ENCODE measurements around the gene RCN1.

- TF ChIP-seq, protein P1, sequence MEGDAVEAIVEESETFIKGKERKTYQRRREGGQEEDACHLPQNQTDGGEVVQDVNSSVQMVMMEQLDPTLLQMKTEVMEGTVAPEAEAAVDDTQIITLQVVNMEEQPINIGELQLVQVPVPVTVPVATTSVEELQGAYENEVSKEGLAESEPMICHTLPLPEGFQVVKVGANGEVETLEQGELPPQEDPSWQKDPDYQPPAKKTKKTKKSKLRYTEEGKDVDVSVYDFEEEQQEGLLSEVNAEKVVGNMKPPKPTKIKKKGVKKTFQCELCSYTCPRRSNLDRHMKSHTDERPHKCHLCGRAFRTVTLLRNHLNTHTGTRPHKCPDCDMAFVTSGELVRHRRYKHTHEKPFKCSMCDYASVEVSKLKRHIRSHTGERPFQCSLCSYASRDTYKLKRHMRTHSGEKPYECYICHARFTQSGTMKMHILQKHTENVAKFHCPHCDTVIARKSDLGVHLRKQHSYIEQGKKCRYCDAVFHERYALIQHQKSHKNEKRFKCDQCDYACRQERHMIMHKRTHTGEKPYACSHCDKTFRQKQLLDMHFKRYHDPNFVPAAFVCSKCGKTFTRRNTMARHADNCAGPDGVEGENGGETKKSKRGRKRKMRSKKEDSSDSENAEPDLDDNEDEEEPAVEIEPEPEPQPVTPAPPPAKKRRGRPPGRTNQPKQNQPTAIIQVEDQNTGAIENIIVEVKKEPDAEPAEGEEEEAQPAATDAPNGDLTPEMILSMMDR (IDR thresholded peaks at IDR 0.05; ENCODE audit: control extremely low read depth in 1 of 3, insufficient read depth in 1 of 3, low read depth in 1 of 3, low read length in 3 of 3): no peak
- TF ChIP-seq, protein P2, sequence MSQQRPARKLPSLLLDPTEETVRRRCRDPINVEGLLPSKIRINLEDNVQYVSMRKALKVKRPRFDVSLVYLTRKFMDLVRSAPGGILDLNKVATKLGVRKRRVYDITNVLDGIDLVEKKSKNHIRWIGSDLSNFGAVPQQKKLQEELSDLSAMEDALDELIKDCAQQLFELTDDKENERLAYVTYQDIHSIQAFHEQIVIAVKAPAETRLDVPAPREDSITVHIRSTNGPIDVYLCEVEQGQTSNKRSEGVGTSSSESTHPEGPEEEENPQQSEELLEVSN (IDR thresholded peaks at IDR 0.05): no peak
- TF ChIP-seq SIN3A (conservative IDR thresholded peaks at IDR 0.05 in 1 of 2, IDR thresholded peaks at IDR 0.05 in 1 of 2; ENCODE audit: low read depth in 1 of 2, low read length in 2 of 2): no peak
- TF ChIP-seq CBX8 (IDR thresholded peaks at IDR 0.05; ENCODE audit: borderline replicate concordance, low read depth, low read length): no peak
- no peak for TF ChIP-seq EP300 (IDR thresholded peaks at IDR 0.05; ENCODE audit: borderline replicate concordance in 1 of 2, low read depth in 2 of 2, low read length in 2 of 2)
- no peak for TF ChIP-seq TCF12 (IDR thresholded peaks at IDR 0.05; ENCODE audit: low read depth, low read length)
- no peak for TF ChIP-seq ZNF274 (IDR thresholded peaks at IDR 0.05; ENCODE audit: borderline replicate concordance, extremely low read depth, low read length)
- TF ChIP-seq RFX5 (IDR thresholded peaks at IDR 0.05; ENCODE audit: borderline replicate concordance, low read depth, low read length): no peak
- TF ChIP-seq BCL11A (IDR thresholded peaks at IDR 0.05; ENCODE audit: low read depth in 2 of 2, low read length in 2 of 2): no peak
Measured at GRCh38 chr11:32069361-32070058, 21.4 kb upstream of the RCN1 start.

Data from H1 (cell line).